ENCODE data around the gene POF1B. TPM values are rescaled to one million over a fixed set of nuclear protein-coding genes. Genes with fewer than 3 reads are reported as not detected.

The POF1B gene
- polyA plus RNA-seq, 2 of the 4 experiments (the other 2 are of a cell fraction) = 3.8 to 11.7 TPM

DNA sequence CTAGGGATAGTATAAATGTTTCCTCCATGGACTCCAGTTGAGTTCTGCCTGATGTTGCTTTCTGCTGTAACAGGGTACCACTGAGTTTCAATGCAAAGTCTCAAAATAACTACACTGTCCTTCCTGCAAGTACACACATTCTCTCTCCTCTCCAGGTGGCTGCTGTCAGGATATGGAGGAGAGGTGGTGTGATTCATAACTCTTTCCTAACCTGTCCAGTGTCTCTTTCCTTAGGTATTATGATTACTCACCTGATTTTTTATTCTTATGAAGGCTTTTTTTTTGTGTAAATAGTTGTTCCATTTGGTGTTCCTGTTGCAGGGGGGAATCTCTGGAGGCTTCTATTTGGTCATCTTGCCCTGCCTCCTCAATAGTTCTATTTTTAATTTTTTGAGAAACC, 39.8 kb upstream of the POF1B start (continued):
- TF ChIP-seq, protein P1, sequence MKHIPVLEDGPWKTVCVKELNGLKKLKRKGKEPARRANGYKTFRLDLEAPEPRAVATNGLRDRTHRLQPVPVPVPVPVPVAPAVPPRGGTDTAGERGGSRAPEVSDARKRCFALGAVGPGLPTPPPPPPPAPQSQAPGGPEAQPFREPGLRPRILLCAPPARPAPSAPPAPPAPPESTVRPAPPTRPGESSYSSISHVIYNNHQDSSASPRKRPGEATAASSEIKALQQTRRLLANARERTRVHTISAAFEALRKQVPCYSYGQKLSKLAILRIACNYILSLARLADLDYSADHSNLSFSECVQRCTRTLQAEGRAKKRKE (CRISPR knock-in tag; IDR thresholded peaks at IDR 0.05; ENCODE audit: low read depth) = no peak

DNA sequence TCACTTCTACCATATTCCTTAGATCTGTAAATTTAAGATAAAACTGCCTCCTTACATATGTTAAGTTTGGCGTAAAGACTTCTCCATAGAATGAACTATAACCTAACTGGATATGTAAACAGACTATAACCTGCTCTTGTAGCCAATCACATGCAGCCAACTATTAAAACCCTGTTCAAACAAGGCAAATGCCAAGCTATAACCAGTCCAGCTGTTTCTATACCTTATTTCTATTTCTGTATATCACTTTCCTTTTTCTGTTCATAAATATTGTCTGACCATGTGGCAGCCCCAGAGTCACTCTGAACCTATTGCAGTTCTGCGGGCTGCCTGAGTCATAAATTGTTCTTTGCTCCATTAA, 12.4 kb upstream of the POF1B start:
- POLR2A ChIA-PET = no interaction called here
- FAIRE-seq (no peak), ATAC-seq (no peak), DNase-seq (ENCODE audit: low read depth in 1 of 2, low spot score in 1 of 2) (no peak)
- CTCF ChIA-PET = interaction anchor here (1.5 kb wide), 1 partner anchor 13 kb away, joined by 3 read pairs; the partner anchor contains the start of gene POF1B
- no peak overlapping the region for H3K4me3 ChIP-seq
- no peak overlapping the region for H3K4me2 ChIP-seq
- H3K9me3 ChIP-seq = no peaks in the 10 kb centered on the region
- H3K27ac ChIP-seq = no peak overlapping the region
- TF ChIP-seq, protein P2, sequence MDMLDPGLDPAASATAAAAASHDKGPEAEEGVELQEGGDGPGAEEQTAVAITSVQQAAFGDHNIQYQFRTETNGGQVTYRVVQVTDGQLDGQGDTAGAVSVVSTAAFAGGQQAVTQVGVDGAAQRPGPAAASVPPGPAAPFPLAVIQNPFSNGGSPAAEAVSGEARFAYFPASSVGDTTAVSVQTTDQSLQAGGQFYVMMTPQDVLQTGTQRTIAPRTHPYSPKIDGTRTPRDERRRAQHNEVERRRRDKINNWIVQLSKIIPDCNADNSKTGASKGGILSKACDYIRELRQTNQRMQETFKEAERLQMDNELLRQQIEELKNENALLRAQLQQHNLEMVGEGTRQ (IDR thresholded peaks at IDR 0.05) = no peak
- TF ChIP-seq NPAS2 (CRISPR knock-in tag; IDR thresholded peaks at IDR 0.05; ENCODE audit: borderline replicate concordance) = no peak
- no peak for TF ChIP-seq EHF (CRISPR knock-in tag; IDR thresholded peaks at IDR 0.05)
- no peak for TF ChIP-seq JUNB (IDR thresholded peaks at IDR 0.05)
- TF ChIP-seq, protein P3, sequence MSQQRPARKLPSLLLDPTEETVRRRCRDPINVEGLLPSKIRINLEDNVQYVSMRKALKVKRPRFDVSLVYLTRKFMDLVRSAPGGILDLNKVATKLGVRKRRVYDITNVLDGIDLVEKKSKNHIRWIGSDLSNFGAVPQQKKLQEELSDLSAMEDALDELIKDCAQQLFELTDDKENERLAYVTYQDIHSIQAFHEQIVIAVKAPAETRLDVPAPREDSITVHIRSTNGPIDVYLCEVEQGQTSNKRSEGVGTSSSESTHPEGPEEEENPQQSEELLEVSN (IDR thresholded peaks at IDR 0.05; ENCODE audit: borderline replicate concordance, low read depth) = no peak
- no peak for TF ChIP-seq ESRRA (IDR thresholded peaks at IDR 0.05; ENCODE audit: borderline replicate concordance, low read length)
- TF ChIP-seq ZC3H11A (IDR thresholded peaks at IDR 0.05) = no peak
- TF ChIP-seq RFX5 (IDR thresholded peaks at IDR 0.05) = no peak
- no peak for TF ChIP-seq HOXB13 (CRISPR knock-in tag; IDR thresholded peaks at IDR 0.05; ENCODE audit: low read depth)
- no peak for TF ChIP-seq ZSCAN20 (CRISPR knock-in tag; IDR thresholded peaks at IDR 0.05)
- TF ChIP-seq ZNF302 (CRISPR knock-in tag; IDR thresholded peaks at IDR 0.05) = no peak
- no peaks in the 10 kb centered on the region for H3K4me1 ChIP-seq
- WGBS (ENCODE audit: missing lambda C conversion rate) = 84% methylated on average over 2 of the region's 2 CpGs

DNA sequence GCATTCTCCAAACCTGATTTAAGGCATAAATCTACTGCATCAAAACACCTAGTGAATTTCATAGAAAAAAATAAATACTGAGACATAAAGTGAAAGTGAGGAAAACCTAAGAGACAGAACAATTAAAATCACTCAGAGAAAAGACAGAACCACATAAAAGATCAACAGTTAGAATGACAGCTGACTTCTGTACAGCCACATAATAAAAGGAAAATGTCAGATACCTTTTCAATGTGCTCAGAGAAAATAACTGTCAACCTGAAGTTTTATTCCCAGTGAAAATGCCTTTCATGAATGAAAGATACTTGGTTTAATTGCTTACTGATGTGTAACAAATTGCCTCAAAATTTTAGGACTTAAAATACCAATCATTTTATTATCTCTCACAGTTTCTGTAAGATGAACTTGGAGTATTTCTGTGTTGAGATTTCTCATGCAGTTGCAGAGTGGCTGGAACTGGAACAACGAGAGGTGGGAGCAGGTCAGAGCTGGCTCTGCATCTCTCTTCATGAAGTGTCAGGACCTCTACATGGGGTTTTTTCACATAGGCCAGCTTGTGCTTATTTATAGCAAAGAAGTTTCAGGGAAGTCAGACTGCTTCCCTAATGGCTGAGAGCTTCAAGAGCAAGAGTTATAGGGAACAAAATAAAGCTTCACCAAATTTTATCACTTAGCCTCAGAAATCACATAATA, 11.9 kb upstream of the POF1B start:
- DNase-seq (ENCODE audit: low read depth in 1 of 2, low spot score in 1 of 2) (no peak), FAIRE-seq (no peak), ATAC-seq (no peak)
- WGBS (ENCODE audit: missing lambda C conversion rate) = 17% methylated on average over 1 of the region's 1 CpG
- POLR2A ChIA-PET = no interaction called here
- TF ChIP-seq POLR2A (IDR thresholded peaks at IDR 0.05; ENCODE audit: low read length) (no peak), ZFP36 (IDR thresholded peaks at IDR 0.05; ENCODE audit: borderline replicate concordance, partially characterized antibody) (no peak), PHF8 (IDR thresholded peaks at IDR 0.05; ENCODE audit: borderline replicate concordance, low read depth) (no peak), NR3C1 (IDR thresholded peaks at IDR 0.05) (no peak), EP300 (IDR thresholded peaks at IDR 0.05) (no peak), JUN (IDR thresholded peaks at IDR 0.05) (no peak), JUNB (IDR thresholded peaks at IDR 0.05) (no peak), RARB (CRISPR knock-in tag; IDR thresholded peaks at IDR 0.05) (no peak), MAFK (IDR thresholded peaks at IDR 0.05; ENCODE audit: partially characterized antibody) (no peak)
- H3K27ac ChIP-seq = no peak overlapping the region
- CTCF ChIA-PET = interaction anchor here (1.5 kb wide), 1 partner anchor 12 kb away, joined by 3 read pairs; the partner anchor contains the start of gene POF1B
- no peak overlapping the region for H3K4me3 ChIP-seq
- no peaks in the 10 kb centered on the region for H3K4me1 ChIP-seq
- no peak overlapping the region for H3K4me2 ChIP-seq
- H3K9me3 ChIP-seq = no peaks in the 10 kb centered on the region

DNA sequence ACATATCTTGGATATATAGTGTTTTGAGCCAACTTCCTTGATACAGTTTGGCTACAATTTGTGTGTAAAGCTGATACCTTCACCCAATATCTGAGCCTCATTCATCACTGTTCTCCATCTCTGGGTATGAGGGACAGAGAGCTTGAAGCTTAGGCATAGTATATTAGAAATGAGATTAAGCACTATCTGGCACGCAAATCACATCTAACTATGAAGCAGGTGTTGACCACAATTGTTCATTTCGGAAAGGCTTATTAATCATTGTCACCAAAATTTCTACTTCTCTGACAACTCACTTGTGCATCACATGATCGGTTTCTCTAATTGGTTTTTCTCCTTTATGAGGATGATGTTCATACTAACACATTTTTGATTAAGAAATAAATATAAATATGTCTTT, 2.1 kb upstream of the POF1B start:
- Histone ChIP-seq H3K9me3 (no peaks in the 10 kb centered on the region), H3K4me3 (no peak overlapping the region), H3K4me1 (peaks cover 15% of the 10 kb centered on the region; the same call in 2 of the 3 replicates), H3K4me2 (no peak overlapping the region), H3K27ac (no peak overlapping the region)
- TF ChIP-seq, protein P4, sequence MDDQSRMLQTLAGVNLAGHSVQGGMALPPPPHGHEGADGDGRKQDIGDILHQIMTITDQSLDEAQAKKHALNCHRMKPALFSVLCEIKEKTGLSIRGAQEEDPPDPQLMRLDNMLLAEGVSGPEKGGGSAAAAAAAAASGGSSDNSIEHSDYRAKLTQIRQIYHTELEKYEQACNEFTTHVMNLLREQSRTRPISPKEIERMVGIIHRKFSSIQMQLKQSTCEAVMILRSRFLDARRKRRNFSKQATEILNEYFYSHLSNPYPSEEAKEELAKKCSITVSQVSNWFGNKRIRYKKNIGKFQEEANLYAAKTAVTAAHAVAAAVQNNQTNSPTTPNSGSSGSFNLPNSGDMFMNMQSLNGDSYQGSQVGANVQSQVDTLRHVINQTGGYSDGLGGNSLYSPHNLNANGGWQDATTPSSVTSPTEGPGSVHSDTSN (IDR thresholded peaks at IDR 0.05) = no peak
- TF ChIP-seq HOXB5 (CRISPR knock-in tag; IDR thresholded peaks at IDR 0.05) = no peak
- TF ChIP-seq HDAC2 (IDR thresholded peaks at IDR 0.05) = no peak
- no peak for TF ChIP-seq CHD2 (IDR thresholded peaks at IDR 0.05; ENCODE audit: low read length, partially characterized antibody)
- TF ChIP-seq EP300 (IDR thresholded peaks at IDR 0.05) = no peak
- TF ChIP-seq, protein P5, sequence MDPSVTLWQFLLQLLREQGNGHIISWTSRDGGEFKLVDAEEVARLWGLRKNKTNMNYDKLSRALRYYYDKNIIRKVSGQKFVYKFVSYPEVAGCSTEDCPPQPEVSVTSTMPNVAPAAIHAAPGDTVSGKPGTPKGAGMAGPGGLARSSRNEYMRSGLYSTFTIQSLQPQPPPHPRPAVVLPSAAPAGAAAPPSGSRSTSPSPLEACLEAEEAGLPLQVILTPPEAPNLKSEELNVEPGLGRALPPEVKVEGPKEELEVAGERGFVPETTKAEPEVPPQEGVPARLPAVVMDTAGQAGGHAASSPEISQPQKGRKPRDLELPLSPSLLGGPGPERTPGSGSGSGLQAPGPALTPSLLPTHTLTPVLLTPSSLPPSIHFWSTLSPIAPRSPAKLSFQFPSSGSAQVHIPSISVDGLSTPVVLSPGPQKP (IDR thresholded peaks at IDR 0.05; ENCODE audit: low read depth, low read length) = no peak
- TF ChIP-seq GATA3 (IDR thresholded peaks at IDR 0.05; ENCODE audit: borderline replicate concordance) = no peak
- TF ChIP-seq HOXA7 (CRISPR knock-in tag; IDR thresholded peaks at IDR 0.05) = no peak
- TF ChIP-seq FOXS1 (CRISPR knock-in tag; IDR thresholded peaks at IDR 0.05) = no peak
- TF ChIP-seq RCOR1 (IDR thresholded peaks at IDR 0.05; ENCODE audit: low read depth, low read length) = no peak
- no peak for TF ChIP-seq ESRRA (IDR thresholded peaks at IDR 0.05; ENCODE audit: borderline replicate concordance, low read length)
- no peak for TF ChIP-seq MAFK (IDR thresholded peaks at IDR 0.05; ENCODE audit: partially characterized antibody)
- TF ChIP-seq KDM1A (IDR thresholded peaks at IDR 0.05; ENCODE audit: low read depth) = no peak
- no peak for TF ChIP-seq ZNF302 (CRISPR knock-in tag; IDR thresholded peaks at IDR 0.05)
- TF ChIP-seq RNF2 (IDR thresholded peaks at IDR 0.05; ENCODE audit: borderline replicate concordance, low read depth) = no peak
- FAIRE-seq (no peak), DNase-seq (ENCODE audit: low read depth in 1 of 2, low spot score in 1 of 2) (no peak), ATAC-seq (no peak)
- CTCF ChIA-PET = no interaction called here
- 78% methylated on average over 3 of the region's 3 CpGs for WGBS (ENCODE audit: missing lambda C conversion rate)
- POLR2A ChIA-PET = no interaction called here
